ENCODE results near the gene SP9. TPM values are rescaled to one million over a fixed set of nuclear protein-coding genes. Genes with fewer than 3 reads are reported as not detected.

Gene SP9
- total and polyA plus RNA-seq, 10 of the 15 experiments (the other 5 are each of a cell fraction or from before 2014, with no cell fraction given): not detected

GRCh38 chr2:174342686-174343342 lies 8.1 kb downstream of the SP9 start:
- H3K36me3 ChIP-seq (ENCODE audit: control insufficient read depth in 2 of 2, insufficient read depth in 2 of 2, low read length in 1 of 2): no peaks in the 10 kb centered on the region
- in situ Hi-C loops (cut with MboI) (loop anchor here (5.0 kb wide), 2 partner anchors 186 to 941 kb away; no protein-coding TSS in a partner anchor), intact Hi-C loops (cut with micrococcal nuclease; ENCODE audit: unreplicated experiment) (loop anchor here (5.0 to 10.0 kb wide), 5 partner anchors 201 to 1316 kb away; no protein-coding TSS in a partner anchor)
- H3K79me2 ChIP-seq (ENCODE audit: control insufficient read depth, insufficient read depth, low read length): no peaks in the 10 kb centered on the region
- peaks cover 10% of the 10 kb centered on the region for H3K4me1 ChIP-seq (ENCODE audit: control insufficient read depth, insufficient read depth, low read length)
- no peak for DNase-seq (ENCODE audit: low read depth, low spot score)
- RAD21 ChIA-PET (ENCODE audit: unreplicated experiment): interaction anchor here (0.8 to 1.0 kb wide), 2 partner anchors 18 to 94 kb away, joined by 3 to 4 read pairs; no protein-coding TSS in a partner anchor
- peak overlapping the region; percentile 92 for H3K4me2 ChIP-seq (ENCODE audit: control insufficient read depth, insufficient read depth)
- ATAC-seq: no peak
- CTCF ChIA-PET: interaction anchor here (0.8 to 2.7 kb wide), 3 partner anchors 18 to 299 kb away, joined by 3 to 11 read pairs (median 3); no protein-coding TSS in a partner anchor
- peaks cover 8 to 35% of the 10 kb centered on the region in 2 experiments for H3K27me3 ChIP-seq (replicated peaks in 1 of 2; ENCODE audit: control insufficient read depth in 2 of 2, insufficient read depth in 2 of 2, low read length in 1 of 2)
- H3K9ac ChIP-seq (ENCODE audit: control insufficient read depth, insufficient read depth, low read length): no peak overlapping the region
- SMC1A ChIA-PET (ENCODE audit: uncharacterized antibody, unreplicated experiment): interaction anchor here (1.2 kb wide), 1 partner anchor 103 kb away, joined by 3 read pairs; no protein-coding TSS in a partner anchor
- WGBS (ENCODE audit: insufficient coverage, insufficient replicate concordance, low lambda C conversion rate, missing lambda C conversion rate): 4% methylated on average over 29 of the region's 29 CpGs
- no peak overlapping the region for H2AFZ ChIP-seq (ENCODE audit: control insufficient read depth, low read depth, low read length)
- POLR2A ChIA-PET: no interaction called here
- TF ChIP-seq ZSCAN29 (IDR thresholded peaks at IDR 0.05) (no peak), EZH2 (IDR thresholded peaks at IDR 0.05; ENCODE audit: borderline replicate concordance, control insufficient read depth, low read depth, low read length) (0 out of 2 replicates have a peak, but pooled peaks have one; percentile 46)
- H4K20me1 ChIP-seq (ENCODE audit: control insufficient read depth, insufficient read depth): peaks cover 2% of the 10 kb centered on the region; the same call in 1 of the 2 replicates
- no peaks in the 10 kb centered on the region for H3K9me3 ChIP-seq (replicated peaks; ENCODE audit: control insufficient read depth, insufficient read depth, low read length)
- BruUV-seq (replicated peaks): no TSS peak
- H3K27ac ChIP-seq (ENCODE audit: control insufficient read depth, insufficient read depth): no peak overlapping the region
- H3K4me3 ChIP-seq: peak overlapping the region; percentile 32; the same call in 1 of the 2 replicates
- FAIRE-seq: peak; percentile 52

- TF ChIP-seq SMAD5 (IDR thresholded peaks at IDR 0.05; ENCODE audit: low read depth) (no peak), EZH2 (IDR thresholded peaks at IDR 0.05; ENCODE audit: borderline replicate concordance, control insufficient read depth, low read depth, low read length) (peak; percentile 95; the same call in 1 of the 2 replicates), PML (IDR thresholded peaks at IDR 0.05; ENCODE audit: low read length) (no peak), ZBTB4 (CRISPR knock-in tag; IDR thresholded peaks at IDR 0.05) (no peak), KLF5 (IDR thresholded peaks at IDR 0.05; ENCODE audit: partially characterized antibody) (no peak), CTCF (IDR thresholded peaks at IDR 0.05 in 2 of 3, conservative IDR thresholded peaks at IDR 0.05 in 1 of 3; ENCODE audit: control insufficient read depth in 2 of 3, extremely low read depth in 1 of 3, insufficient read depth in 1 of 3, low read depth in 3 of 3, low read length in 3 of 3) (no peak), ZNF24 (IDR thresholded peaks at IDR 0.05) (no peak)
- FAIRE-seq: no peak
- ChIA-PET SMC1A (ENCODE audit: uncharacterized antibody, unreplicated experiment) (interaction anchor here (1.2 kb wide), 1 partner anchor 103 kb away, joined by 3 read pairs; no protein-coding TSS in a partner anchor), CTCF (interaction anchor here (0.8 to 2.7 kb wide), 3 partner anchors 18 to 299 kb away, joined by 3 to 11 read pairs (median 3); no protein-coding TSS in a partner anchor), POLR2A (no interaction called here), RAD21 (ENCODE audit: unreplicated experiment) (interaction anchor here (0.8 to 1.0 kb wide), 2 partner anchors 19 to 94 kb away, joined by 3 to 4 read pairs; no protein-coding TSS in a partner anchor)
- Histone ChIP-seq H3K27ac (ENCODE audit: control insufficient read depth, insufficient read depth) (no peak overlapping the region), H3K4me2 (ENCODE audit: control insufficient read depth, insufficient read depth) (no peak overlapping the region), H3K4me3 (no peak overlapping the region), H3K4me1 (ENCODE audit: control insufficient read depth, insufficient read depth, low read length) (peaks cover 10% of the 10 kb centered on the region), H3K36me3 (ENCODE audit: control insufficient read depth in 2 of 2, insufficient read depth in 2 of 2, low read length in 1 of 2) (no peaks in the 10 kb centered on the region), H3K9ac (ENCODE audit: control insufficient read depth, insufficient read depth, low read length) (no peak overlapping the region), H2AFZ (ENCODE audit: control insufficient read depth, low read depth, low read length) (no peak overlapping the region), H3K27me3 (replicated peaks in 1 of 2; ENCODE audit: control insufficient read depth in 2 of 2, insufficient read depth in 2 of 2, low read length in 1 of 2) (peaks cover 8 to 33% of the 10 kb centered on the region in 2 experiments), H3K79me2 (ENCODE audit: control insufficient read depth, insufficient read depth, low read length) (no peaks in the 10 kb centered on the region), H4K20me1 (ENCODE audit: control insufficient read depth, insufficient read depth) (peaks cover 2% of the 10 kb centered on the region; the same call in 1 of the 2 replicates), H3K9me3 (replicated peaks; ENCODE audit: control insufficient read depth, insufficient read depth, low read length) (no peaks in the 10 kb centered on the region)
- intact Hi-C loops (cut with micrococcal nuclease; ENCODE audit: unreplicated experiment) (loop anchor here (5.0 to 10.0 kb wide), 5 partner anchors 201 to 1316 kb away; no protein-coding TSS in a partner anchor), in situ Hi-C loops (cut with MboI) (loop anchor here (5.0 kb wide), 2 partner anchors 186 to 941 kb away; no protein-coding TSS in a partner anchor)
- no peak for ATAC-seq
- DNase-seq (ENCODE audit: low read depth, low spot score): no peak
- 1% methylated on average over 6 of the region's 6 CpGs for WGBS (ENCODE audit: insufficient coverage, insufficient replicate concordance, low lambda C conversion rate, missing lambda C conversion rate)
- no TSS peak for BruUV-seq (replicated peaks)
Observed at GRCh38 chr2:174343343-174343622, 8.5 kb downstream of the SP9 start.

Measured in GM12878 (cell line).